Body of pancreas (tissue), 4 donors: Measurements from ENCODE around the gene ZNF248. TPM values are rescaled to one million over a fixed set of nuclear protein-coding genes. Genes with fewer than 3 reads are reported as not detected.

ENCODE experiments used
- ATAC-seq: fragments of 150-250 bp; one replicate; pipeline ENCODE4 v1.9.1; 2016
- DNase-seq, 4 donors: peaks; one replicate each; pipeline ENCODE4 v3.0.0-alpha.2; 2019
- H3K27ac ChIP-seq, 4 donors: fragments of 200-600 bp; sonication (generic); 1 replicate in 3 of 4; 2 replicates in 1 of 4; pipeline versions ENCODE4 v1.5.1 to v1.6.1; 2016 to 2019; ENCODE audit warnings: mild to moderate bottlenecking in 1 of 4, mixed read lengths in 1 of 4, moderate library complexity in 1 of 4
- H3K27me3 ChIP-seq, 2 donors: fragments of 200-600 bp; sonication (generic); one replicate each; pipeline ENCODE4 v1.6.0; 2016; ENCODE audit warnings: mild to moderate bottlenecking in 1 of 2
- H3K36me3 ChIP-seq, 2 donors: fragments of 200-600 bp; sonication (generic); replicated peaks in 1 of 2; 2 replicates each; pipeline ENCODE4 v1.5.1; 2016; ENCODE audit warnings: low read depth in 2 of 2; ENCODE audit not compliant: insufficient read depth in 1 of 2
- H3K4me1 ChIP-seq: fragments of 200-600 bp; sonication (generic); one replicate; pipeline ENCODE4 v1.6.0; 2016
- H3K4me3 ChIP-seq, 2 donors: fragments of 200-600 bp; sonication (generic); 1 replicate in 1 of 2; 2 replicates in 1 of 2; pipeline ENCODE4 v1.5.1; 2016 to 2019
- H3K9me3 ChIP-seq, 3 donors: fragments of 200-600 bp; sonication (generic); 1 replicate in 2 of 3; 2 replicates in 1 of 3; pipeline ENCODE4 v1.5.1; 2016
- POLR2A ChIP-seq, 3 donors: fragments of 450-650 bp; IDR thresholded peaks; one replicate each; pipeline ENCODE4 v1.6.1; 2016; ENCODE audit warnings: antibody characterized with exemption in 3 of 3, mild to moderate bottlenecking in 2 of 3
- WGBS, 2 donors: methylation state at CpG; one replicate each; pipeline ENCODE4 v1.1.5; 2017; 5-methylcytosine and 5-hydroxymethylcytosine counted together
- intact Hi-C: fragments of 100-400 bp; cut with DNase I; formaldehyde crosslinking; loops from one replicate; pipeline ENCODE4 v1.15.1; 2023
- total RNA-seq, 2 donors: library from RNA; depleted of rRNA; stranded (reverse); fragments of >200 nt; gene quantifications; one replicate each; pipeline ENCODE4 v1.1.0, GENCODE V29; 2016
- TF ChIP-seq, protein P1 (sequence below), 7 experiments: fragments of 450-650 bp in 4 of 7; fragments of 200-600 bp in 3 of 7; sonication (generic) in 3 of 7; IDR thresholded peaks; one replicate each; pipeline ENCODE4 v1.5.1; 2016 to 2019; ENCODE audit warnings: antibody characterized with exemption in 7 of 7

ZNF248 gene
- total RNA-seq, 2 donors from 2014 or later = 10.6 to 14.2 TPM

GRCh38 chr10:37789590-37789989, 67.8 kb downstream of the ZNF248 start:
- ATAC-seq = no peak
- H3K9me3 ChIP-seq = peaks cover 0 to 11% (median 0%) of the 10 kb centered on the region in 3 donors

DNA sequence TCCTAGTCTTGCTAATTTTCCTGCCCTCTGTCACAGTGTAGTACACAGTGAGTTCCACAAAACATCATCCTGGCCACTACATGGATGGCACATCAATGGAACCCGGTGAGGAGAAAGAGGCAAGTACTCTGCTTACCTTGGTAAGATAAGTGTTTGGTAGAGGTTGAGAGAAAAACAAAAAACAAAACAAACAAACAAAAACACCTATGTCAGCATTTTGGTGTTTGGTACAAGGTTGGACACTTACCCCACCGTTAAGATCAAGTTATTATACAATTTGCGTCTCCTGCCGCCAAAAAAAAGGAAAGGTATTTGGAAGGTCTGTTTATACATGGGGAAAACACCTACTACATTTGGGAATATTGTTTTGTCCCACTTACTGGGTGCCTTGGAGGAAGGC, 72.7 kb downstream of the ZNF248 start:
- 72 to 82% methylated on average over 4 of the region's 4 CpGs for WGBS, 2 donors
- Histone ChIP-seq H3K27me3 (no peaks in the 10 kb centered on the region), H3K4me1 (no peaks in the 10 kb centered on the region), H3K27ac (no peak overlapping the region), H3K9me3 (peaks cover 0 to 24% (median 0%) of the 10 kb centered on the region in 3 donors), H3K36me3 (no peaks in the 10 kb centered on the region), H3K4me3 (no peak overlapping the region)
- no peak for ATAC-seq
- intact Hi-C loops = no loop called here
- TF ChIP-seq, protein P1, sequence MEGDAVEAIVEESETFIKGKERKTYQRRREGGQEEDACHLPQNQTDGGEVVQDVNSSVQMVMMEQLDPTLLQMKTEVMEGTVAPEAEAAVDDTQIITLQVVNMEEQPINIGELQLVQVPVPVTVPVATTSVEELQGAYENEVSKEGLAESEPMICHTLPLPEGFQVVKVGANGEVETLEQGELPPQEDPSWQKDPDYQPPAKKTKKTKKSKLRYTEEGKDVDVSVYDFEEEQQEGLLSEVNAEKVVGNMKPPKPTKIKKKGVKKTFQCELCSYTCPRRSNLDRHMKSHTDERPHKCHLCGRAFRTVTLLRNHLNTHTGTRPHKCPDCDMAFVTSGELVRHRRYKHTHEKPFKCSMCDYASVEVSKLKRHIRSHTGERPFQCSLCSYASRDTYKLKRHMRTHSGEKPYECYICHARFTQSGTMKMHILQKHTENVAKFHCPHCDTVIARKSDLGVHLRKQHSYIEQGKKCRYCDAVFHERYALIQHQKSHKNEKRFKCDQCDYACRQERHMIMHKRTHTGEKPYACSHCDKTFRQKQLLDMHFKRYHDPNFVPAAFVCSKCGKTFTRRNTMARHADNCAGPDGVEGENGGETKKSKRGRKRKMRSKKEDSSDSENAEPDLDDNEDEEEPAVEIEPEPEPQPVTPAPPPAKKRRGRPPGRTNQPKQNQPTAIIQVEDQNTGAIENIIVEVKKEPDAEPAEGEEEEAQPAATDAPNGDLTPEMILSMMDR (IDR thresholded peaks at IDR 0.05) = no peak
- no peak for TF ChIP-seq POLR2A (IDR thresholded peaks at IDR 0.05)
- DNase-seq = no peak

More at GRCh38 chr10:37789590-37789989, 67.8 kb downstream of the ZNF248 start:
- Histone ChIP-seq H3K4me3 (no peak overlapping the region), H3K36me3 (no peaks in the 10 kb centered on the region), H3K27ac (no peak overlapping the region), H3K27me3 (no peaks in the 10 kb centered on the region), H3K4me1 (no peaks in the 10 kb centered on the region)
- WGBS, 2 donors = 65 to 80% methylated on average over 2 of the region's 2 CpGs
- TF ChIP-seq, protein P1 (IDR thresholded peaks at IDR 0.05) = no peak
- TF ChIP-seq POLR2A (IDR thresholded peaks at IDR 0.05) = no peak
- intact Hi-C loops = no loop called here
- no peak for DNase-seq

GRCh38 chr10:37780536-37780935, 76.9 kb downstream of the ZNF248 start:
- intact Hi-C loops = no loop called here
- no peaks in the 10 kb centered on the region for H3K4me1 ChIP-seq
- no peaks in the 10 kb centered on the region for H3K36me3 ChIP-seq
- DNase-seq (no peak), ATAC-seq (no peak)
- TF ChIP-seq POLR2A (IDR thresholded peaks at IDR 0.05) = no peak
- TF ChIP-seq, protein P1 (IDR thresholded peaks at IDR 0.05) = no peak
- H3K27ac ChIP-seq = no peak overlapping the region
- WGBS, 2 donors = 56 to 75% methylated on average over 13 to 29 of the region's 32 CpGs
- peaks cover 0 to 24% (median 0%) of the 10 kb centered on the region in 3 donors for H3K9me3 ChIP-seq
- no peak overlapping the region for H3K4me3 ChIP-seq
- no peaks in the 10 kb centered on the region for H3K27me3 ChIP-seq

- WGBS, 2 donors = 83 to 91% methylated on average over 6 of the region's 6 CpGs
- intact Hi-C loops = no loop called here
- TF ChIP-seq, protein P1 (IDR thresholded peaks at IDR 0.05) = no peak
- TF ChIP-seq POLR2A (IDR thresholded peaks at IDR 0.05) = no peak
These were observed 80.4 kb downstream of the ZNF248 start for GRCh38 chr10:37777056-37777455.

GRCh38 chr10:37775612-37776011, 81.8 kb downstream of the ZNF248 start:
- 79 to 83% methylated on average over 1 of the region's 1 CpG for WGBS, 2 donors
- DNase-seq (no peak), ATAC-seq (no peak)
- Histone ChIP-seq H3K36me3 (no peaks in the 10 kb centered on the region), H3K27ac (no peak overlapping the region), H3K4me1 (no peaks in the 10 kb centered on the region), H3K27me3 (no peaks in the 10 kb centered on the region), H3K4me3 (no peak overlapping the region), H3K9me3 (peaks cover 0 to 3% (median 0%) of the 10 kb centered on the region in 3 donors)
- intact Hi-C loops = no loop called here
- TF ChIP-seq, protein P1 (IDR thresholded peaks at IDR 0.05) = no peak
- TF ChIP-seq POLR2A (IDR thresholded peaks at IDR 0.05) = no peak

More at GRCh38 chr10:37777056-37777455, 80.4 kb downstream of the ZNF248 start:
- Histone ChIP-seq H3K9me3 (peaks cover 0 to 14% (median 0%) of the 10 kb centered on the region in 3 donors), H3K36me3 (no peaks in the 10 kb centered on the region), H3K4me3 (no peak overlapping the region), H3K27me3 (no peaks in the 10 kb centered on the region), H3K4me1 (no peaks in the 10 kb centered on the region), H3K27ac (no peak overlapping the region)
- DNase-seq (no peak), ATAC-seq (no peak)
